WI38 (cell line): ENCODE data around the gene LUC7L2.

ENCODE experiments used
- H3K4me3 ChIP-seq: 2 replicates; pipeline ENCODE4 v1.5.1; 2011; ENCODE audit warnings: low read depth, mild to moderate bottlenecking, control low read depth, low read length
- CTCF ChIP-seq: IDR thresholded peaks from 2 replicates; pipeline ENCODE4 v1.5.1; 2012; ENCODE audit warnings: low read depth, mild to moderate bottlenecking, control low read depth, low read length

Gene LUC7L2

GRCh38 chr7:139366400-139366799, 6.7 kb downstream of the LUC7L2 start:
- no peak overlapping the region for H3K4me3 ChIP-seq
- no peak for TF ChIP-seq CTCF

GRCh38 chr7:139367438-139368155, 7.9 kb downstream of the LUC7L2 start:
- H3K4me3 ChIP-seq: no peak overlapping the region
- no peak for TF ChIP-seq CTCF

- TF ChIP-seq CTCF: no peak
- H3K4me3 ChIP-seq: no peak overlapping the region
Measured at GRCh38 chr7:139370301-139370942, 10.7 kb downstream of the LUC7L2 start.

GRCh38 chr7:139370943-139371313, 11.2 kb downstream of the LUC7L2 start:
- no peak overlapping the region for H3K4me3 ChIP-seq
- no peak for TF ChIP-seq CTCF

GRCh38 chr7:139374246-139374645, 14.6 kb downstream of the LUC7L2 start:
- no peak overlapping the region for H3K4me3 ChIP-seq
- TF ChIP-seq CTCF: no peak

GRCh38 chr7:139382439-139382838, 22.7 kb downstream of the LUC7L2 start:
- no peak overlapping the region for H3K4me3 ChIP-seq
- no peak for TF ChIP-seq CTCF

- no peak overlapping the region for H3K4me3 ChIP-seq
- TF ChIP-seq CTCF: no peak
Measured at GRCh38 chr7:139384611-139385010, 24.9 kb downstream of the LUC7L2 start.
